NB4 (cell line): Measurements from ENCODE around the gene CXorf38.

Source experiments
- CTCF ChIP-seq: IDR thresholded peaks from one replicate; pipeline ENCODE4 v1.5.1; 2012; ENCODE audit warnings: low read depth, low read length
- POLR2A ChIP-seq: IDR thresholded peaks from 2 replicates; pipeline ENCODE4 v1.6.1; 2011; ENCODE audit warnings: mild to moderate bottlenecking; ENCODE audit not compliant: insufficient read length; ENCODE audit errors: extremely low read depth

GRCh38 chrX:40623665-40624064, 23.7 kb downstream of the CXorf38 start:
- TF ChIP-seq CTCF = no peak
- no peak for TF ChIP-seq POLR2A
